GM10248 (cell line): ENCODE measurements around the gene TRIM7.

Source experiments
- CTCF ChIA-PET: fragments of 300-600 bp; sonication (Branson Sonifier 250); formaldehyde crosslinking; extraction: SDS; loops from one replicate; lab custom pipeline; 2021; ENCODE audit warnings: antibody characterized with exemption; lab: Yijun Ruan, JAX
- POLR2A ChIA-PET: fragments of 350-650 bp; sonication (Branson Sonifier 250); formaldehyde crosslinking; extraction: SDS; loops from one replicate; lab custom pipeline; 2020; ENCODE audit warnings: antibody characterized with exemption; lab: Yijun Ruan, JAX
- DNase-seq: peaks from one replicate; pipeline ENCODE4 v3.0.0; 2012; ENCODE audit errors: extremely low spot score
- CTCF ChIP-seq: IDR thresholded peaks from 2 replicates; pipeline ENCODE4 v1.5.1; 2012; ENCODE audit warnings: mild to moderate bottlenecking, low read depth; ENCODE audit errors: extremely low read depth, missing control alignments, control extremely low read depth

Gene TRIM7

GRCh38 chr5:181204826-181205760 lies at the start of gene TRIM7:
Gene TRIM7, minus strand, starts transcription at chr5:181205196. Its CDS starts 86 bp downstream, at chr5:181205110.
- CTCF ChIA-PET: interaction anchor here (1.0 to 8.2 kb wide), 2 partner anchors 14 to 36 kb away, joined by 3 to 109 read pairs; no protein-coding TSS in a partner anchor

GRCh38 chr5:181248277-181248676 lies 43.3 kb upstream of the TRIM7 start:
- POLR2A ChIA-PET: interaction anchor here (1.1 kb wide), 1 partner anchor 13 kb away, joined by 4 read pairs; the partner anchor contains the start of gene TRIM52
- no peak for TF ChIP-seq CTCF

More at GRCh38 chr5:181204826-181205760, at the start of gene TRIM7:
- DNase-seq: no peak
- POLR2A ChIA-PET: interaction anchor here (1.2 kb wide), 1 partner anchor 55 kb away, joined by 3 read pairs; the partner anchor contains the start of gene TRIM52
- no peak for TF ChIP-seq CTCF

GRCh38 chr5:181246276-181247049 lies 41.5 kb upstream of the TRIM7 start:
- TF ChIP-seq CTCF: no peak
- DNase-seq: peak; percentile 89
- CTCF ChIA-PET: interaction anchor here (1.2 to 1.4 kb wide), 3 partner anchors 10 to 58 kb away, joined by 3 to 4 read pairs (median 3); partner anchors contain the start of gene TRIM52

More at GRCh38 chr5:181248277-181248676, 43.3 kb upstream of the TRIM7 start:
- no peak for DNase-seq
- CTCF ChIA-PET: interaction anchor here (1.2 kb wide), 1 partner anchor 23 kb away, joined by 3 read pairs; no protein-coding TSS in a partner anchor

GRCh38 chr5:181245427-181246275 lies 40.7 kb upstream of the TRIM7 start:
- POLR2A ChIA-PET: no interaction called here
- CTCF ChIA-PET: interaction anchor here (1.2 to 2.5 kb wide), 5 partner anchors 9 to 57 kb away, joined by 3 to 8 read pairs (median 4); partner anchors contain the start of gene TRIM52
- no peak for DNase-seq
- TF ChIP-seq CTCF: no peak

More at GRCh38 chr5:181246276-181247049, 41.5 kb upstream of the TRIM7 start:
- POLR2A ChIA-PET: no interaction called here

GRCh38 chr5:181243564-181244343 lies 38.8 kb upstream of the TRIM7 start, which contains the start of gene RACK1:
Gene RACK1, minus strand, starts transcription at chr5:181243906. Its CDS starts 106 bp downstream, at chr5:181243800.
- ChIA-PET POLR2A (interaction anchor here (0.6 to 0.9 kb wide), 4 partner anchors 12 to 429 kb away, joined by 3 to 4 read pairs (median 3); no protein-coding TSS in a partner anchor), CTCF (interaction anchor here (0.8 to 2.5 kb wide), 5 partner anchors 10 to 59 kb away, joined by 3 to 8 read pairs (median 4); no protein-coding TSS in a partner anchor)
- DNase-seq: peak; percentile 89
- no peak for TF ChIP-seq CTCF
